Left ventricle myocardium inferior (tissue), 1 donor: ENCODE measurements around the gene ANKRD12. TPM values are rescaled to one million over a fixed set of nuclear protein-coding genes. Genes with fewer than 3 reads are reported as not detected.

Source experiments
- DNase-seq: peaks from one replicate; pipeline ENCODE4 v3.0.0-alpha.2; 2020
- H3K27ac ChIP-seq: fragments of 200-600 bp; replicated peaks from 2 replicates; pipeline ENCODE4 v1.8.0; 2021
- H3K27me3 ChIP-seq: fragments of 200-600 bp; 2 replicates; pipeline ENCODE4 v1.8.0; 2021; ENCODE audit warnings: low read depth
- H3K36me3 ChIP-seq: fragments of 200-600 bp; 2 replicates; pipeline ENCODE4 v1.8.0; 2021
- H3K4me1 ChIP-seq: fragments of 200-600 bp; 2 replicates; pipeline ENCODE4 v1.8.0; 2021
- H3K4me3 ChIP-seq: fragments of 200-600 bp; 2 replicates; pipeline ENCODE4 v1.8.0; 2021; ENCODE audit warnings: mild to moderate bottlenecking, moderate library complexity
- H3K9me3 ChIP-seq: fragments of 200-600 bp; replicated peaks from 2 replicates; pipeline ENCODE4 v1.8.0; 2021
- intact Hi-C: fragments of 100-400 bp; cut with micrococcal nuclease; formaldehyde crosslinking; loops from one replicate; pipeline ENCODE4 v1.11.0; 2022
- total RNA-seq: library from RNA; stranded (reverse); fragmentation: NEBNext Ultra II Directional; extraction: Animal tissue kit (Norgen Biotek cat#: 25700); gene quantifications from one replicate; pipeline ENCODE4 v1.2.1, GENCODE V29; 2021
- TF ChIP-seq, protein P1 (sequence below): fragments of 200-600 bp; IDR thresholded peaks from 2 replicates; pipeline ENCODE4 v1.8.0; 2021; ENCODE audit warnings: antibody characterized with exemption, mild to moderate bottlenecking, borderline replicate concordance
- donor health status: DM: no; HTN: yes; CAD: no; lungs with severe emphysema.

The ANKRD12 gene
- total RNA-seq, 1 donor from 2014 or later, result 49.3 TPM

DNA sequence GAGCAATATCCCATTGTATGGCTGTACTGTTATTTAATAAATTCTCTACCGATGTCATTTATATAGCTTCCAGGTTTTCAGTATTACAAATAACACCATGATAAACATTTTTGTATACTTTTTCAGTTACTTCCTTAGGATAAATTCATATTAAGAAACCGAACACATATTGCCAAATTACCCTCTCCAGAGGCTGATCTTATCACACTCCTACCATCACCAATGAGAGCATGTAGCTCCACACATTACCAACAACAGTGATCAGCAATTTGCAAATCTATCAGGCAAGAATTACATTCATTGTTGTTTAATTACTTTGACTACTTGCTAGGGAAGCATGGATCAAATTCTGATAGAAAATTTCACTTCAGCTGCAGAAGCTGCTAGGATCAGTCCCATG lies 39.9 kb upstream of the ANKRD12 start:
- Histone ChIP-seq H3K27me3 (no peaks in the 10 kb centered on the region), H3K4me1 (peaks cover 18% of the 10 kb centered on the region), H3K4me3 (no peak overlapping the region), H3K27ac (no peak overlapping the region), H3K9me3 (no peaks in the 10 kb centered on the region), H3K36me3 (no peaks in the 10 kb centered on the region)
- no peak for DNase-seq
- intact Hi-C loops, result no loop called here
- TF ChIP-seq, protein P1, sequence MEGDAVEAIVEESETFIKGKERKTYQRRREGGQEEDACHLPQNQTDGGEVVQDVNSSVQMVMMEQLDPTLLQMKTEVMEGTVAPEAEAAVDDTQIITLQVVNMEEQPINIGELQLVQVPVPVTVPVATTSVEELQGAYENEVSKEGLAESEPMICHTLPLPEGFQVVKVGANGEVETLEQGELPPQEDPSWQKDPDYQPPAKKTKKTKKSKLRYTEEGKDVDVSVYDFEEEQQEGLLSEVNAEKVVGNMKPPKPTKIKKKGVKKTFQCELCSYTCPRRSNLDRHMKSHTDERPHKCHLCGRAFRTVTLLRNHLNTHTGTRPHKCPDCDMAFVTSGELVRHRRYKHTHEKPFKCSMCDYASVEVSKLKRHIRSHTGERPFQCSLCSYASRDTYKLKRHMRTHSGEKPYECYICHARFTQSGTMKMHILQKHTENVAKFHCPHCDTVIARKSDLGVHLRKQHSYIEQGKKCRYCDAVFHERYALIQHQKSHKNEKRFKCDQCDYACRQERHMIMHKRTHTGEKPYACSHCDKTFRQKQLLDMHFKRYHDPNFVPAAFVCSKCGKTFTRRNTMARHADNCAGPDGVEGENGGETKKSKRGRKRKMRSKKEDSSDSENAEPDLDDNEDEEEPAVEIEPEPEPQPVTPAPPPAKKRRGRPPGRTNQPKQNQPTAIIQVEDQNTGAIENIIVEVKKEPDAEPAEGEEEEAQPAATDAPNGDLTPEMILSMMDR, result no peak

GRCh38 chr18:9097349-9097748 lies 39.2 kb upstream of the ANKRD12 start:
- Histone ChIP-seq H3K4me1 (peaks cover 22% of the 10 kb centered on the region), H3K9me3 (no peaks in the 10 kb centered on the region), H3K27me3 (no peaks in the 10 kb centered on the region), H3K27ac (no peak overlapping the region), H3K4me3 (no peak overlapping the region), H3K36me3 (no peaks in the 10 kb centered on the region)
- no peak for DNase-seq
- intact Hi-C loops, result no loop called here
- TF ChIP-seq, protein P1, result no peak

- Histone ChIP-seq H3K27ac (no peak overlapping the region), H3K4me1 (peaks cover 42% of the 10 kb centered on the region)
- intact Hi-C loops, result no loop called here
These were observed 35.8 kb upstream of the ANKRD12 start for GRCh38 chr18:9100796-9101195.

GRCh38 chr18:9101730-9102507 lies 34.7 kb upstream of the ANKRD12 start:
- H3K27me3 ChIP-seq, result no peaks in the 10 kb centered on the region
- H3K4me1 ChIP-seq, result peaks cover 53% of the 10 kb centered on the region
- DNase-seq, result no peak
- H3K4me3 ChIP-seq, result peak overlapping the region; percentile 88
- H3K36me3 ChIP-seq, result no peaks in the 10 kb centered on the region
- TF ChIP-seq, protein P1, result no peak
- no peaks in the 10 kb centered on the region for H3K9me3 ChIP-seq
- intact Hi-C loops, result no loop called here
- H3K27ac ChIP-seq, result peak overlapping the region; percentile 97

More at GRCh38 chr18:9100796-9101195, 35.8 kb upstream of the ANKRD12 start:
- DNase-seq, result no peak
- no peaks in the 10 kb centered on the region for H3K9me3 ChIP-seq
- no peaks in the 10 kb centered on the region for H3K27me3 ChIP-seq
- TF ChIP-seq, protein P1, result no peak
- H3K36me3 ChIP-seq, result no peaks in the 10 kb centered on the region
- no peak overlapping the region for H3K4me3 ChIP-seq

DNA sequence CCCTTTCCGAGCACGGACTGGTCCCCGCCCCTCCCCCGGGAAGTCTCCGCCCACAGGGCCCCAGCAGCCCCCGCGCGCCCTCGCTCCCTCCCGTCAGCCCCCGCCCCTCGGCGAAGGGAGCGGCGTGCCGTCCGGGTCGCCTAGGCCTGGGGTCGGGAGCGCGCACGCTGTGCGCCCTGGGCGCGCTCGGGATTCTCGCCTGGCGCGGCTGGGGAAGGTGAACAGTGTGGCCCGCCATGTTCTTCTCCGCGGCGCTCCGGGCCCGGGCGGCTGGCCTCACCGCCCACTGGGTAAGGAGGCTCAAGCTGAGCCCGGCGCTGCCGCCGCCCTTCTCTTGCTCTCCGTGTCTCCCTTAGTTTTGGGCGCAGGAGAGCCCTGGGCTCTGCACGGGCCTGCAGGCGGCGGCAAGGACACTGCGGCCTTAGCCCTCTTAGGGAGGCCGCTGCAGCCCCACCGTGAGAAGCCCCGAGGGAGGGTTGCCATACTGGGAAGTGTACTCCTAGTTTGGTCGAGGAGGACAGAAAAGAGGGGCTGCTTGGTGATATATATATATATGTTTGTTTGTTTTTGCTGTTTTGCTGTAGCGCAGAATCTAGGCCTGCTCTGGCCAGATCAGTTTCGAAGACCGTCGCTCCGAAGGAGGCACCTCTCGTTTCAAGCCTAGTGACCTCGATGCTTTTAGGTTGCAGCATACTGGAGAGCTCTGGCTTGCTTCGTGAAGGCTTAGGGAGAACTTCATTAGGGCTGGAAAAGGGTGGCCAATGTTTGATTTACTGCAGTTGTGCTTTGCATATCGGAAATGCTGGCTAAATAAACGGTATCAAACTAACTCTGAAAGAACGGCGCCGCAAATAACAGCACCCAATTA lies 33.8 kb upstream of the ANKRD12 start, which contains the start of gene NDUFV2:
TSS of gene NDUFV2 (plus strand) at position 192 of the 868 bp plus-strand sequence. CDS start at position 237, 45 bp downstream.
- H3K4me3 ChIP-seq, result peak within 1 kb of the TSS; percentile 88
- no peaks in the 10 kb centered on the region for H3K27me3 ChIP-seq
- no peaks in the 10 kb centered on the region for H3K36me3 ChIP-seq
- TF ChIP-seq, protein P1, result no peak
- peaks cover 62% of the 10 kb centered on the region for H3K4me1 ChIP-seq
- peak; percentile 98 for DNase-seq
- no peaks in the 10 kb centered on the region for H3K9me3 ChIP-seq
- H3K27ac ChIP-seq, result peak within 1 kb of the TSS; percentile 97
- intact Hi-C loops, result no loop called here
